Colonic mucosa (tissue), 4 donors: ENCODE measurements around the gene CRYBB2. TPM values are rescaled to one million over a fixed set of nuclear protein-coding genes. Genes with fewer than 3 reads are reported as not detected.

ENCODE experiments used
- DNase-seq: peaks from one replicate; pipeline ENCODE4 v3.0.0-alpha.2; 2020
- H3K27ac ChIP-seq: fragments of 200-600 bp; one replicate; pipeline ENCODE4 v1.8.0; 2021
- H3K27me3 ChIP-seq: fragments of 200-600 bp; one replicate; pipeline ENCODE4 v1.8.0; 2021
- H3K36me3 ChIP-seq: fragments of 200-600 bp; one replicate; pipeline ENCODE4 v1.8.0; 2021
- H3K4me1 ChIP-seq: fragments of 200-600 bp; one replicate; pipeline ENCODE4 v1.8.0; 2021; ENCODE audit warnings: mild to moderate bottlenecking
- H3K4me3 ChIP-seq: fragments of 200-600 bp; one replicate; pipeline ENCODE4 v1.8.0; 2021
- H3K9ac ChIP-seq, 2 donors: one replicate each; pipeline ENCODE4 v1.7.0; 2013; ENCODE audit warnings: control low read depth in 2 of 2, low read depth in 2 of 2, low read length in 2 of 2
- H3K9me3 ChIP-seq: fragments of 200-600 bp; one replicate; pipeline ENCODE4 v1.8.0; 2021
- CTCF ChIP-seq: fragments of 200-600 bp; IDR thresholded peaks from one replicate; pipeline ENCODE4 v1.8.0; 2022; ENCODE audit warnings: antibody characterized with exemption, mild to moderate bottlenecking
- intact Hi-C: fragments of 100-400 bp; cut with DNase I; formaldehyde crosslinking; loops from one replicate; pipeline ENCODE4 v1.14.1; 2022
- total RNA-seq, 2 donors: library from RNA; stranded (reverse); fragmentation: NEBNext Ultra II Directional in 1 of 2; extraction: Animal tissue kit (Norgen Biotek cat#: 25700) in 1 of 2; gene quantifications; one replicate each; pipeline ENCODE4 v1.2.1, GENCODE V29; 2021
- donor health status: healthy.
- donor health status: DM: no; HTN: no; CAD: no.
- donor health status: DM: no; HTN: no; CAD: no.

The CRYBB2 gene
- not detected for total RNA-seq

- intact Hi-C loops: no loop called here
- Histone ChIP-seq H3K9me3 (no peaks in the 10 kb centered on the region), H3K27me3 (no peaks in the 10 kb centered on the region), H3K36me3 (no peaks in the 10 kb centered on the region), H3K9ac (no peak within 1 kb of the TSS), H3K27ac (no peak within 1 kb of the TSS), H3K4me3 (no peak within 1 kb of the TSS), H3K4me1 (no peaks in the 10 kb centered on the region)
- TF ChIP-seq CTCF: no peak
- DNase-seq: no peak
Measured at GRCh38 chr22:25219211-25219689, at the start of gene CRYBB2. CRYBB2 (plus strand) TSS chr22:25219639; CDS start chr22:25221430, 1,791 bp downstream.

GRCh38 chr22:25170426-25170980 is 48.9 kb upstream of the CRYBB2 start:
- no peak for DNase-seq
- Histone ChIP-seq H3K27ac (no peak overlapping the region), H3K4me3 (no peak overlapping the region), H3K27me3 (no peaks in the 10 kb centered on the region), H3K36me3 (peaks cover 7% of the 10 kb centered on the region), H3K9ac (no peak overlapping the region), H3K4me1 (no peaks in the 10 kb centered on the region), H3K9me3 (no peaks in the 10 kb centered on the region)
- intact Hi-C loops: loop anchor here (5.0 to 10.0 kb wide), 3 partner anchors 58 to 236 kb away; no protein-coding TSS in a partner anchor
- no peak for TF ChIP-seq CTCF

- no peak overlapping the region for H3K9ac ChIP-seq
- no peaks in the 10 kb centered on the region for H3K4me1 ChIP-seq
- no peak overlapping the region for H3K27ac ChIP-seq
- peak; percentile 40 for DNase-seq
- H3K27me3 ChIP-seq: no peaks in the 10 kb centered on the region
- peaks cover 7% of the 10 kb centered on the region for H3K36me3 ChIP-seq
- TF ChIP-seq CTCF: peak; percentile 32
- no peaks in the 10 kb centered on the region for H3K9me3 ChIP-seq
- intact Hi-C loops: loop anchor here (5.0 to 10.0 kb wide), 3 partner anchors 60 to 237 kb away; no protein-coding TSS in a partner anchor
- H3K4me3 ChIP-seq: no peak overlapping the region
Measured at GRCh38 chr22:25172153-25172552, 47.3 kb upstream of the CRYBB2 start.

GRCh38 chr22:25174156-25174887 is 45.1 kb upstream of the CRYBB2 start:
- no peaks in the 10 kb centered on the region for H3K9me3 ChIP-seq
- intact Hi-C loops: loop anchor here (5.0 to 10.0 kb wide), 3 partner anchors 62 to 240 kb away; no protein-coding TSS in a partner anchor
- H3K27ac ChIP-seq: no peak overlapping the region
- H3K27me3 ChIP-seq: no peaks in the 10 kb centered on the region
- no peak overlapping the region for H3K9ac ChIP-seq
- no peak for DNase-seq
- H3K36me3 ChIP-seq: peaks cover 7% of the 10 kb centered on the region
- H3K4me3 ChIP-seq: no peak overlapping the region
- TF ChIP-seq CTCF: no peak
- no peaks in the 10 kb centered on the region for H3K4me1 ChIP-seq

- intact Hi-C loops: loop anchor here (5.0 to 10.0 kb wide), 3 partner anchors 63 to 240 kb away; no protein-coding TSS in a partner anchor
- Histone ChIP-seq H3K9me3 (no peaks in the 10 kb centered on the region), H3K4me3 (no peak overlapping the region), H3K9ac (no peak overlapping the region), H3K27ac (no peak overlapping the region), H3K27me3 (no peaks in the 10 kb centered on the region), H3K36me3 (peaks cover 7% of the 10 kb centered on the region), H3K4me1 (no peaks in the 10 kb centered on the region)
- no peak for DNase-seq
- TF ChIP-seq CTCF: no peak
Measured at GRCh38 chr22:25174888-25175411, 44.5 kb upstream of the CRYBB2 start.
